ENCODE results near the gene DNM3. TPM values are rescaled to one million over a fixed set of nuclear protein-coding genes. Genes with fewer than 3 reads are reported as not detected.
A peak's percentile ranks its signal among the peaks of the same experiment; 100 is the strongest.

The DNM3 gene
- total RNA-seq, 1 donor from 2014 or later: 9.6 TPM

DNA sequence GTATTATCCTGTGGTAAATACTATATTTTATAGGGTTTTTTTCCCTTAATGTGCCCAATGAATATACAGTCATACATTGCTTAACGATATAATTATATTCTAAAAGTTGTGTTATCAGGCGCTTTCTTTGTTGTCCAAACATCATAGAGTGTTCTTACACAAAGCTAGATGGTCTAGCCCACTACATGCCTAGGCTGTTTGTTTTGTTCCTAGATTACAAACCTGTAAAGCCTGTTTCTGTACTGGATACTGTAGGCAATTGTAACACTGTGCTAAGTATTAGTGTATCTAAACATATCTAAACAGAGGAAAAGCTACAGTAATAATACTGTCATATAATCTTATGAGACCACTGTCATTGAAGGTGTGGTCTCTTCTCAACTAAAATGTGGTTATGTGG lies 336.6 kb downstream of the DNM3 start:
- intact Hi-C loops (cut with DNase I): no loop called here
- no peaks in the 10 kb centered on the region for H3K27me3 ChIP-seq
- H3K27ac ChIP-seq: no peak overlapping the region
- H3K9me3 ChIP-seq: no peaks in the 10 kb centered on the region
- H3K4me1 ChIP-seq: peaks cover 0 to 14% of the 10 kb centered on the region in 2 donors
- H3K36me3 ChIP-seq: no peaks in the 10 kb centered on the region
- H3K4me3 ChIP-seq: no peak overlapping the region
- TF ChIP-seq, protein P1, sequence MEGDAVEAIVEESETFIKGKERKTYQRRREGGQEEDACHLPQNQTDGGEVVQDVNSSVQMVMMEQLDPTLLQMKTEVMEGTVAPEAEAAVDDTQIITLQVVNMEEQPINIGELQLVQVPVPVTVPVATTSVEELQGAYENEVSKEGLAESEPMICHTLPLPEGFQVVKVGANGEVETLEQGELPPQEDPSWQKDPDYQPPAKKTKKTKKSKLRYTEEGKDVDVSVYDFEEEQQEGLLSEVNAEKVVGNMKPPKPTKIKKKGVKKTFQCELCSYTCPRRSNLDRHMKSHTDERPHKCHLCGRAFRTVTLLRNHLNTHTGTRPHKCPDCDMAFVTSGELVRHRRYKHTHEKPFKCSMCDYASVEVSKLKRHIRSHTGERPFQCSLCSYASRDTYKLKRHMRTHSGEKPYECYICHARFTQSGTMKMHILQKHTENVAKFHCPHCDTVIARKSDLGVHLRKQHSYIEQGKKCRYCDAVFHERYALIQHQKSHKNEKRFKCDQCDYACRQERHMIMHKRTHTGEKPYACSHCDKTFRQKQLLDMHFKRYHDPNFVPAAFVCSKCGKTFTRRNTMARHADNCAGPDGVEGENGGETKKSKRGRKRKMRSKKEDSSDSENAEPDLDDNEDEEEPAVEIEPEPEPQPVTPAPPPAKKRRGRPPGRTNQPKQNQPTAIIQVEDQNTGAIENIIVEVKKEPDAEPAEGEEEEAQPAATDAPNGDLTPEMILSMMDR (IDR thresholded peaks at IDR 0.05): no peak
- no peak for DNase-seq (ENCODE audit: low spot score in 2 of 2)

GRCh38 chr1:172178886-172179285 lies 337.6 kb downstream of the DNM3 start:
- Histone ChIP-seq H3K27ac (no peak overlapping the region), H3K4me1 (peaks cover 0 to 14% of the 10 kb centered on the region in 2 donors), H3K4me3 (no peak overlapping the region), H3K27me3 (no peaks in the 10 kb centered on the region), H3K36me3 (no peaks in the 10 kb centered on the region), H3K9me3 (no peaks in the 10 kb centered on the region)
- no peak for DNase-seq (ENCODE audit: low spot score in 2 of 2)
- intact Hi-C loops (cut with DNase I): no loop called here
- TF ChIP-seq, protein P1 (IDR thresholded peaks at IDR 0.05): no peak

GRCh38 chr1:172179918-172180317 lies 338.6 kb downstream of the DNM3 start:
- H3K9me3 ChIP-seq: no peaks in the 10 kb centered on the region
- H3K36me3 ChIP-seq: no peaks in the 10 kb centered on the region
- intact Hi-C loops (cut with DNase I): loop anchor here (2.0 kb wide), 1 partner anchor 35 kb away; no protein-coding TSS in a partner anchor
- TF ChIP-seq, protein P1 (IDR thresholded peaks at IDR 0.05): no peak
- no peaks in the 10 kb centered on the region for H3K27me3 ChIP-seq
- H3K4me1 ChIP-seq: peaks cover 0 to 14% of the 10 kb centered on the region in 2 donors
- H3K27ac ChIP-seq: peak overlapping the region in 1 of 2 donors; percentile 10
- H3K4me3 ChIP-seq: no peak overlapping the region
- no peak for DNase-seq (ENCODE audit: low spot score in 2 of 2)

- Histone ChIP-seq H3K4me3 (peak overlapping the region; percentile 34 to 35), H3K27me3 (no peaks in the 10 kb centered on the region), H3K9me3 (no peaks in the 10 kb centered on the region), H3K36me3 (no peaks in the 10 kb centered on the region), H3K27ac (peak overlapping the region; percentile 73 to 84), H3K4me1 (peaks cover 0 to 14% of the 10 kb centered on the region in 2 donors)
- TF ChIP-seq, protein P1 (IDR thresholded peaks at IDR 0.05): no peak
- intact Hi-C loops (cut with DNase I): loop anchor here (2.0 kb wide), 1 partner anchor 36 kb away; no protein-coding TSS in a partner anchor
- peak in 1 of 2 donors; percentile 66 for DNase-seq (ENCODE audit: low spot score in 2 of 2)
Measured at GRCh38 chr1:172180501-172181285, 339.4 kb downstream of the DNM3 start.

- H3K27ac ChIP-seq: no peak overlapping the region
Measured at GRCh38 chr1:172184506-172185191, 343.4 kb downstream of the DNM3 start.

More at GRCh38 chr1:172184506-172185191, 343.4 kb downstream of the DNM3 start:
- no peaks in the 10 kb centered on the region for H3K36me3 ChIP-seq
- H3K27me3 ChIP-seq: no peaks in the 10 kb centered on the region
- TF ChIP-seq, protein P1 (IDR thresholded peaks at IDR 0.05): no peak
- intact Hi-C loops (cut with DNase I): no loop called here
- no peak overlapping the region for H3K4me3 ChIP-seq
- no peaks in the 10 kb centered on the region for H3K9me3 ChIP-seq
- DNase-seq (ENCODE audit: low spot score in 2 of 2): no peak
- H3K4me1 ChIP-seq: peaks cover 0 to 14% of the 10 kb centered on the region in 2 donors

Measured in ascending aorta (tissue), 2 donors.